ENCODE measurements around the gene PGM1.

DNA sequence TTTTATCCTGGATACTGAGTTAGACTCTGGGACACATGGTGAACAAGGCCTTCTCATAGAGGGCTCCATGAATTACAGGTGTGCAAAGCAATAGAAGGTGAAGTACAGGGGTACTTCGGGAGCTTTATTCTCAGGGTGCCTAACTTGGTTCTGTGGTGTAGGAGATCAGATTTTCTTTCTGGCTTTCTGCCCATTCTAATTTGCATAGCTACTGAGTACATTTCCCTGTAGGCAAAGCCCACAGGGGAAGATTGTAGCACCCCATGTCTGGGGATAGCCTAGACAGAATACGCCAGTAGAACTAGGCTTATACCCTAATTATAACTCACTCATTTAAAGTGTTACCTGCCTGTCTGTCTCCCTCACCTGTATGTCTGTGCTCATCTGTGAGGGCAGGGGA is 49.7 kb downstream of the PGM1 start:
- TF ChIP-seq, protein P1, sequence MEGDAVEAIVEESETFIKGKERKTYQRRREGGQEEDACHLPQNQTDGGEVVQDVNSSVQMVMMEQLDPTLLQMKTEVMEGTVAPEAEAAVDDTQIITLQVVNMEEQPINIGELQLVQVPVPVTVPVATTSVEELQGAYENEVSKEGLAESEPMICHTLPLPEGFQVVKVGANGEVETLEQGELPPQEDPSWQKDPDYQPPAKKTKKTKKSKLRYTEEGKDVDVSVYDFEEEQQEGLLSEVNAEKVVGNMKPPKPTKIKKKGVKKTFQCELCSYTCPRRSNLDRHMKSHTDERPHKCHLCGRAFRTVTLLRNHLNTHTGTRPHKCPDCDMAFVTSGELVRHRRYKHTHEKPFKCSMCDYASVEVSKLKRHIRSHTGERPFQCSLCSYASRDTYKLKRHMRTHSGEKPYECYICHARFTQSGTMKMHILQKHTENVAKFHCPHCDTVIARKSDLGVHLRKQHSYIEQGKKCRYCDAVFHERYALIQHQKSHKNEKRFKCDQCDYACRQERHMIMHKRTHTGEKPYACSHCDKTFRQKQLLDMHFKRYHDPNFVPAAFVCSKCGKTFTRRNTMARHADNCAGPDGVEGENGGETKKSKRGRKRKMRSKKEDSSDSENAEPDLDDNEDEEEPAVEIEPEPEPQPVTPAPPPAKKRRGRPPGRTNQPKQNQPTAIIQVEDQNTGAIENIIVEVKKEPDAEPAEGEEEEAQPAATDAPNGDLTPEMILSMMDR (IDR thresholded peaks at IDR 0.05; ENCODE audit: low read length), result no peak
- TF ChIP-seq EZH2 (IDR thresholded peaks at IDR 0.05; ENCODE audit: borderline replicate concordance, low read length), result no peak

All from OCI-LY1 (cell line).